HG03442 (cell line): ENCODE results near the gene ARRDC1.
A peak's percentile ranks its signal among the peaks of the same experiment; 100 is the strongest.
"Not testable (repeated sequence)": the region's sequence is repeated elsewhere in the genome, so short reads cannot be mapped to it uniquely, and the experiment has no call there.

Experiments
- ATAC-seq: cut with Tn5 transposase; IDR thresholded peaks from one replicate; pipeline ENCODE4 v1.9.1; 2021; ENCODE audit warnings: mild to moderate bottlenecking, moderate library complexity; ENCODE audit not compliant: unreplicated experiment

ARRDC1 gene

DNA sequence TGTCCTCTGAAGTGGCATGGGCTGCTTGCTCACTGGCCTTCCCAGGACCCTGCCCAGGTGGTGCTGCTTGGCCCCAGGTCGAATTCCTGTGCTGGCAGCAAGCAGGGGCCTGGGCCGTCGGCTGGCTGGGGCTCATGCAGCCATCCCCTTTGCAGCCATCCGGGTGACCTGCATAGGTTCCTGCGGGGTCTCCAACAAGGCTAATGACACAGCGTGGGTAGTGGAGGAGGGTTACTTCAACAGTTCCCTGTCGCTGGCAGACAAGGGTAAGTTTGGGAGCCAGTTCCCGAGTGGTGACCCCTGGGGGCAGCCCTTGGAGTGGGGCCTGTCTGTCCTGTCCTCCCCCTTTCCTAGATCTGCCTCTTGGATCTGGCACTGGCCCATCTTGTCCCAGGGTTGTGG is 7.3 kb downstream of the ARRDC1 start:
- ATAC-seq: no peak

DNA sequence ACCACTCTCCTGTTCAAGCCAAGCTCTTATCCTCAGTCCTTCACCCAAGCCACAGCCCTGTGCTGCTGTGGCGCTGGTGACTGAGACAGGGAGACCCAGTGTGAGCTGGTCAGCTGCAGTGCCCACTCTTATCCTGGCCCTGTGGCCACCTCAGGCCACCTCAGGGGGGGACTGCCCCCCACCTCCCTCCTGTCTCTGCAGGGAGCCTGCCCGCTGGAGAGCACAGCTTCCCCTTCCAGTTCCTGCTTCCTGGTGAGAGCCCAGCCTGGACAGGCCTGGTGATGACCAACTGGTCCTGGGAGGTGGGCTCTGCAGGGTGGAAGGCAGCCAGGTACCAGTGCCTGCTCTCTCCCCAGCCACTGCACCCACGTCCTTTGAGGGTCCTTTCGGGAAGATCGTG is 7.8 kb downstream of the ARRDC1 start:
- ATAC-seq: no peak

DNA sequence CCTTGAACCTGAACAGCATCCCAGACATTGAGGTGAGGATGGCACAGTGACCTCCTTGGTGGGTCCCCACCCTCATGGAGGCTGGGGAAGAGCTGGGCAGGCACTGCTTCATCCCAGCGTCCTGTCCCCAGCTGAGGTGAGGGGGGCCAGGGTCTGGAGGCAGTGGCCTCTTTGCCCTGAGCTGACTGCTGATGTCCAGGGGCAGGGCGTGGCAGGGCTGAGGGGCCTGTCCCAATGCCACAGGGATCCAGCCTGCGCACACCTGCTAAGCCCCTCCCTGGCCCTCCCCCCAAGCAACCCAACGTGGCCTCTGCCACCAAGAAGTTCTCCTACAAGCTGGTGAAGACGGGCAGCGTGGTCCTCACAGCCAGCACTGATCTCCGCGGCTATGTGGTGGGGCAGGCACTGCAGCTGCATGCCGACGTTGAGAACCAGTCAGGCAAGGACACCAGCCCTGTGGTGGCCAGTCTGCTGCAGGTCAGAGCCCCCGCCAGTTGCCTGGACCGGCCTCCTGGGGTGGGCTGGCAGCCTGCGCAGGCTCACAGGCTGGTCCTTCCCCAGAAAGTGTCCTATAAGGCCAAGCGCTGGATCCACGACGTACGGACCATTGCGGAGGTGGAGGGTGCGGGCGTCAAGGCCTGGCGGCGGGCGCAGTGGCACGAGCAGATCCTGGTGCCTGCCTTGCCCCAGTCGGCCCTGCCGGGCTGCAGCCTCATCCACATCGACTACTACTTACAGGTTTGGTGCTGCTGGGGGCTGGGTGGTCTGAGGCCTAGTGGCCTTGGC is 8.4 kb downstream of the ARRDC1 start:
- ATAC-seq: no peak

DNA sequence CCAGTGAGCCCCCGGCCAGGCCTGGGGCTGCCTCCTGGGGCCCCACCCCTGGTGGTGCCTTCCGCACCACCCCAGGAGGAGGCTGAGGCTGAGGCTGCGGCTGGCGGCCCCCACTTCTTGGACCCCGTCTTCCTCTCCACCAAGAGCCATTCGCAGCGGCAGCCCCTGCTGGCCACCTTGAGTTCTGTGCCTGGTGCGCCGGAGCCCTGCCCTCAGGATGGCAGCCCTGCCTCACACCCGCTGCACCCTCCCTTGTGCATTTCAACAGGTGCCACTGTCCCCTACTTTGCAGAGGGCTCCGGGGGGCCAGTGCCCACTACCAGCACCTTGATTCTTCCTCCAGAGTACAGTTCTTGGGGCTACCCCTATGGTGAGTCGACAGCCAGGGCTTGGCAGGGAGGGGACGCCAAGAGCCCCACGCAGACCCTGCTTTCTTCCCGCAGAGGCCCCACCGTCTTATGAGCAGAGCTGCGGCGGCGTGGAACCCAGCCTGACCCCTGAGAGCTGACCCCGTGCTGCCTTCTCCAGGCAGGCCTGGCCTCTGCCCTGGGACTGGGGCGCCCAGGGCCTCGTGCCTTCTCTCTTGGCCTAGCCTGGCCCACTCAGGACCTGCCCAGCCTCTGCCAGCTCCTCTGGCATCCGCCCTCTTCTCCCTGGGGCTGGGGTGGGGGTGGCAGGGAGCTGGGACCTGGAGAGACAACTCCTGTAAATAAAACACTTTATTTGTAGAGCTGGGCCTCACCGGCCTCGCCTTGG is 9.3 kb downstream of the ARRDC1 start:
- no peak for ATAC-seq

DNA sequence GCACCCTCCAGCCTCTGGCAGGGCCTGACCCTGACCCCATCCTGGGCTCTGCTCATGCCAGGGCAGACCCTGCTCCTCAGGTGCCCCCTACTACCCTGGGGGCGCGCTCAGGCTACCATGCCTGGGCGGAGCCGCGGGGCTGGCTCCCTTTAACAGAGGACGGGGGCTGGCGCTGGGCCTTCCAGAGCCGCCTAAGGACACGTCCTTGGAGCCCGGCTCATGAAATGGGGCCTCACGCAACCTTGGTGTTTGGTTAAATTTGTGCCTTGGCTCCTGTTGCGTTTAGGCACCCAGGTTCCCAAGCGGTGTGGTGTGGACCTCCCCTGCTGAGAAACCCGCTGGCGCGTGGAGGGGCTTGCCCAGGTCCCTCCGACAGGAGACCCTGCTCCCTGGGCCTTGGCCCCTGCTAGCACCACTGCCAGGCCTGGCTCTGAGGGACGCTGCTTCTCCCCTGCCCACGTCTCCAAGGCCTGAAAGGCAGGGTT is 9.9 kb downstream of the ARRDC1 start:
- no peak for ATAC-seq

DNA sequence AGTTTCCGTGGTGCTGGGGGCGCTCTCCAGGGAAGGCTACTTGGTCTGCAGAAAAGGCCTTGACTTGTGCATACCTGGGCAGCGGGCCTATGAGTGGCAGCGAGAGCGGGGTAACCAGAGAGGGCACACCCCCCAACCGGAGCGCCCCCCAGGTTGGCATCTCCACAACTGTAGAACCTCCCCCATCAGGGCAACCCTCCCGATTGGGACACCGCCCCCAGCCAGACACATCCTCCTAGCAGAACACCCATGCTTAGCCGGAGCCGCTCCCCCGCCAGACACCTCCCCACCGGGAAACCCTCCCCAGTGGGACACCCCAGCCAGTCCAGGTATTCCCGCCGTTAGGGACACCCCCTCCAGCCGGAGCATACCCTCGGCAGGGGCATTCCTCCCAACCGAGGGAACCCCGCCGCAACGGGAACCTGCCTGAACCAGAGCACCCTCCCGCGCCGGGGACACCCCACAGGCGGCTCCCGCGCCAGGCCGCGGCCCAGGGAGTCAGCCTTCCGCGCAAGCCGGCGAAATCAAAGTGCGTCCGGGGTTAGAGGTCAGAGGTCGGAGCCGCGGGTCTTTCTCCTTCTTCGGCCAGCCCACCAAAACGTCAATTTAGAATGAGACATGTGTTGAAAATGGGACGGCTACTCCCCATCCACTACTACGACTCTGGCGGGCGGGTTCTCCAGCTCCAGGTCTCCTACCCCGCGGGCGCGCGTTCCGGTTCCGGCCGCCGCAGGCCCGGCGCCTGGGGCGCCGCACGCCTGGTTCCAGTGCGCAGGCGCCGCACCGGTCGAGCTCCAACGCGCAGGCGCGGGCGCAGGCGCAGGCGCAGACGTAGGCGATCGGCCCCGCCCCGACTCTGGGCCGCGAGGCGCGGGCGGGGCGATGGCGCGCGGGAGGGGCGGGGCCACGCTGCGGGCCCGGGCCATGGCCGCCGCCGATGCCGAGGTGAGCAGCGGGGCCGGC is 12.9 kb downstream of the ARRDC1 start, which contains the start of gene EHMT1:
Gene EHMT1 (plus strand): TSS at position 901 of the 963 bp plus-strand sequence. CDS start 24 bp downstream, at position 925.
- ATAC-seq: peak; percentile 74

DNA sequence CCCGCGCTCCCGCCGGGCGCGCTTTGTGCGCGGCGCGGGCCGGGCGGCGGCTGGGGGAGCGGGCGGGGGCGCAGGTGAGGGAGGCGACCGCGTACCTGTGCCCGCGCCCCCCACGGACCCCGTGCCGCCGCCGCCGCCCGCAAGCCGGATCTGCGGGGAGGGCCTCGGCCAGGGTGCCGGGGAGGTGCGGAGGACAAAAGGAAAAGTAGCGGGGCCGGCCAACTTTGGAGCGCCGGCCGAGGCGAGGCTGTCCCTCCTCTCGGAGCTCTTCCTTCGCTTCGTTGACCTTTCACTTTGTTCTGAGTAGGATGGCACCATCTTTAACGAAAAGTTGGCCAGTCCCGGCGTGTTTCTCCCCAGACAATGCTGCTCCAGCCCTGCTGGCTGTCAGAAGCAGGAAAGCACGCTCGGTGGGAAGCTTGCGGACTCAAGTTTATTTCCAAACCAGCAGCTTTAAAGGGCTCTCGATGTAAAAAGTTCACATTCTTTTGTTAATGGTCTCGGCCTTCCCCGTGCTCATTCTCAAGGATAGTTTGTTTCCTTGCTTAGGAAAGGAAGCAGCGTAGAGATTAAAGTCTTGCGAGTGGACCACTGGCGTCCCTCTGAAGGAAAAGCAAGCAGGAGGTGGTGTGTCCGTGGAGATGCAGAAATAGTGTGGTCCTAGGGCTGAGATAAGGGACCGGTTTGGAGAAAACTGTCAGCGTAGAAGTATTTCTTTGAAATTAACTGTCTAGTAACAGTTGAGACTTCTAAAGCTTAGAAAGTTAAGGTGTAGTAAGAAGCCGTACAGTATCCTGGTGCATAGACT is 14.0 kb downstream of the ARRDC1 start:
- ATAC-seq: peak; percentile 24

DNA sequence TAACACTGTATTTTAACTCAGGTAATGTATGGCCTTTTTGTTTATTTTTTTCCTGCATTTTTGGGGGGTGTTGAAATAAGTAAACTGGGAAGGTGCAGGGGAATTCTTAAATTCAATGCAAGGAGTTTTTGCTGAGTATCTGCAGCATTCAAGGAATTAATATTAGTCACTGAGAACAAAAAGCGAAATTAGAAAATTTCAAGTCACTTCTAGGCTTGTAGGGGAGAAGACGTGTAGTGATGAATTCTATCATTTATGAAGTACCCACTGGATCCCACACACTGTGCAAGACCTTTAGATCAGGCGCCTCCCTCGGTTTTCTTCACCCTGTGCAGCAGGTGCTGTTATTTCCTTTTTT is 14.5 kb downstream of the ARRDC1 start:
- no peak for ATAC-seq

DNA sequence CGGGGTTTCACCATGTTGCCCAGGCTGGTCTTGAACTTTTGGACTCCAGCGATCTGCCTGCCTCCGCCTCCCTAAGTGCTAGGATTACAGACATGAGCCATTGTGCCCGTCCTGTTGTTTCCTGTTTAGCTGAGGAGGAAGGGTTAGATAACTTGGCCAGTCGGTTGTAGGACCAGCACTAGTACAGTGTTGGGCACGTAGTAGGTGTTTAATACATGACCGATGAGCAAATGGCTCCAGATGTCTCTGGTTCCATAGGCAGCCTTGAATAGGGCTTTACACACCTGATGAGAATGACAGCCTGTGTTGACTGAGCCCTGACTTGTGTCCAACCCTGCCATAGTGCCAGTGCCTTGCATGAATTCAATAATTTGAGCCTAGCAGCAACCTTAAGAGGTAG is 15.1 kb downstream of the ARRDC1 start:
- no peak for ATAC-seq

DNA sequence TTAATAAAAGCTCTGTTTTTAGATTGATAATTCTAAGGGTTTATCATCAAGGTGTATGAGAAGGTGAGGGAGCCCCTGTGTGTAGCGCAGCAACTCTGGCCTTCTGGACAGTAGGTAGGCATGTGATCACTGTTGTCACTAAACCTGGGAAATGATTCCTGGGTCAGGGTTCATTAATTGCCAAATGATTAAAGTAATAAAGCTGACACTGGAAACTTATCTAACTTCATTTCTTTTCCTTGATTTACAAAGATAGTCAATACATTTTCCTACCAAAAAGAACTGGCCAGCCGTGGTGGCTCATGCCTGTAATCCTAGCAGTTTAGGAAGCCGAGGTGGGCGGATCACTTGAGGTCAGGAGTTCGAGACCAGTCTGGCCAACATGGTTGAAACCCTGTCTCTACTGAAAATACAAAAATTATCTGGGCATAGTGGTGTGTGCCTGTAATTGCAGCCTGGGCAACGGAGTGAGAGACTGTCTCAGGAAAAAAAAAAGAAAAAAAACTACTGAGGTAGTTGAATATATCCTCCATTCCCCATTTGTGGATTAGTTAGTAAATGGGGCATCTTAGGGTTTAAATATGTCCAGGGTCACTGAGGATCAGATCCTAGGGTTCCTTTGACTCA is 15.8 kb downstream of the ARRDC1 start:
- ATAC-seq: no peak

DNA sequence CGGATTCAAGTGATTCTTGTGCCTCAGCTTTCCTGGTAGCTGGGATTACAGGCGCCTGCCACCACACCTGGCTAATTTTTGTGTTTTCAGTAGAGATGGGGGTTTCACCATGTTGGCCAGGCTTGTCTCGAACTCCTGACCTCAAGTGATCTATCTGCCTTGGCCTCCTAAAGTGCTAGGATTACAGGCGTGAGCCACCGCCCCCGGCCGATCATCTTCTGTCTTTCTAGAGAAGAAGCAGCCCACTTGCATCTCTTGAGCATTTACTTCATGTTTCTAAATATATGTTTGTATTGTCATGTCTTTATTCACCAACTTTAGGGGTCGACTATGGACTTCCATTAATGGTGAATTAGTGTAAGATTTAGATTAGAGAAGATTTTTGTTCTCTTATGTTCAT is 16.7 kb downstream of the ARRDC1 start:
- not testable (repeated sequence) for ATAC-seq

DNA sequence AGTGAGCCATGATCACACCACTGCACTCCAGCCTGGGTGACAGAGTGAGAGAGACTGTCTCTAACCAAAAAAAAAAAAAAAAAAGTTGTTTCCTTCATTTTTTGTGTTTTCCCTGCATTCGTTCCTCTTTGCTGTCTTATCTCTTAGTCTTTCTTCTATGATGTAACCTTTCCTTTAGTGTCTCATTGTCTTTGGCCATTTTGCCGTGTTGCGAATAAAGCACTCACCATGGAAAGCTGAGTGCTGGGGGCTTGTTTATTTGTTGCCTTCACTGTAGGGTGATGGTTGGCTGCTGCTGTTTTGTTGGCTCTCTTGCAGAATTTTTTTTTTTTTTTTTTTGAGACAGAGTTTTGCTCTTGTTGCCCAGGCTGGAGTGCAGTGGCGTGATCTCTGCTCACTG is 21.0 kb downstream of the ARRDC1 start:
- no peak for ATAC-seq

DNA sequence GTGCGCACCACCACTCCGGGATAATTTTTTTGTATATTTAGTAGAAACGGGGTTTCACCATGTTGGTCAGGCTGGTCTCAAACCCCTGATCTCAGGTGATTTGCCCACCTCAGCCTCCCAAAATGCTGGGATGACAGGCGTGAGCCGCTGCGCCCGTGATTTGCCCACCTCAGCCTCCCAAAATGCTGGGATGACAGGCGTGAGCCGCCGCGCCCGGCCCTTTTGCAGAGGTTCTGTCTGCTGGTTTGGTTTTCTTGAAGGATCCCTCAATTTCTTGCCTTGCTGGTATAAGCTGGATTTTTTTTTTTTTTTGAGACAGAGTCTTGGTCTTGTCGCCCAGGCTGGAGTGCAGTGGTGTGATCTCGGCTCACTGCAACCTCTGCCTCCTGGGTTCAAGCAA is 21.9 kb downstream of the ARRDC1 start:
- ATAC-seq: not testable (repeated sequence)

DNA sequence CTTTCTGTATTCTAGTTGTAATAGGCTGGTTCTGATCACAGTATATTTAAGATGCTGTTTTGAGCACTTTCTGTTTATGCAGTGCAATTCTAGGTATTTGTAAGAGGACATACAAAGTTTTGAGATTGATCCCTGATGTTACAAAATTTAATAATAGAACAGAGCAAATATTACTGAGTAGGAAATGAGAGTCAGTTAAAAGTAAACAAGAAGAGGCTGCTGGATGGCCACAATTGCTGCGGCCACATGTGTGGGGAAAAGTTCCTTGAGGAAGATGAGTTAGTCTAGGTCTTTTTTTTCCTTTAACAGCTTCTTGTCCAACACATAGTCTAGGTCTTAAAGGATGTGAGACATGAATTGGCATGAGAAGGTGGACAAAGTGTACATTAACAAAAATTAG is 24.6 kb downstream of the ARRDC1 start:
- no peak for ATAC-seq

DNA sequence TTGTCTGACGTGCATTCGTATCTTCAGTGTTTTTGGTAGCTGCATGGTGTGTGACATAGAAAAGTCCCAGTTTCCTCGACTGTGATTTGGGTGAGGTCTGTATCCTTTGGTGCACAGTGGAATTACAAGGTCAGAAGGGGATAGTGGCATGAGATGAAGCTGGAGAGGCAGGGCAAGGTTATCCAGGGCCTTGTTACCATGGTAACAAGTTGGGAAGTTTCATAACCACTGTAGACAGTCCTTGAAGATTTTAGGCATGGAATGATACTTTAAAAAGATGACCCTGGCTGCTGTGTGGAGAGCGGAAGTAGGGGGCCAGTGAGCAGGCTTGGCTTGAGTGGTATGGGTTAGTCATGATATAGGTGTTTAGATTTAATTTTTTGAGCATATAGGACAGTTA is 25.2 kb downstream of the ARRDC1 start:
- no peak for ATAC-seq

DNA sequence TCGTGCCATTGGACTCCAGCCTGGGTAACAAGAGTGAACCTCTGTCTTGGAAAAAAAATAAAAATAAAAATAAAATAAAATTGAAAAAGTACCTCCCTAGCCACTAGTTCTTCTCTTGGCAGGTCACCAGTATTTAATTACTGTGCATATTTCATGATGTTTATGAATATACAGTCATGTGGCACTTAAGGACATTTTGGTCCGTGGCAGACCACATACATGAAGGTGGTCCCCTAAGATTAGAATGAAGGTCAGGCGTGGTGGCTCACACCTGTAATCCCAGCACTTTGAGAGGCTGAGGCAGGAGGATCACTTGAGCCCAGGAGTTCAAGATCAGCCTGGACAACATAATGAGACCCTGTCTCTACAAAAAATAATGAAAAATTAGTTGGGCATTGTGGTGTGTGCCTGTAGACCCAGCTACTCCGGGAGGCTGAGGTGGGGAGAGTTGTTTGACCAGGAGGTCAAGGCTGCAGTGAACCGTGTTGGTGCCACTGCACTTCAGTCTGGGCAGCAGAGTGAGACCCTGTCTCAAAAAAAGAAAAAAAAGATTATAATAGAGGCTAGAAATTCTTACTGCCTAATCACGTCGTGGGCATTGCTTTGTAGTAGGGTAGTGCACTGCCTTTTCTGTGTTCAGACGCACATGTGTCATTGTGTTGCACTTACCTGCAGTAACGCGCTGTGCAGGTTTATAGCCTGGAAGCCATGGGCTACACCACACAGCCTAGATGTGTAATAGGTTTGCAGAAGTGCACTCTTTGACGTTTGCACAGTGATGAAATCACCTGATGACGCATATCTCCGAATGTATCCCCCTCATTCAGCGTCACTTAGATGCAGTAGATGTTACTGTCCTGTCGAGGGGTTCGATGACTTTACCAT is 26.1 kb downstream of the ARRDC1 start:
- no peak for ATAC-seq

DNA sequence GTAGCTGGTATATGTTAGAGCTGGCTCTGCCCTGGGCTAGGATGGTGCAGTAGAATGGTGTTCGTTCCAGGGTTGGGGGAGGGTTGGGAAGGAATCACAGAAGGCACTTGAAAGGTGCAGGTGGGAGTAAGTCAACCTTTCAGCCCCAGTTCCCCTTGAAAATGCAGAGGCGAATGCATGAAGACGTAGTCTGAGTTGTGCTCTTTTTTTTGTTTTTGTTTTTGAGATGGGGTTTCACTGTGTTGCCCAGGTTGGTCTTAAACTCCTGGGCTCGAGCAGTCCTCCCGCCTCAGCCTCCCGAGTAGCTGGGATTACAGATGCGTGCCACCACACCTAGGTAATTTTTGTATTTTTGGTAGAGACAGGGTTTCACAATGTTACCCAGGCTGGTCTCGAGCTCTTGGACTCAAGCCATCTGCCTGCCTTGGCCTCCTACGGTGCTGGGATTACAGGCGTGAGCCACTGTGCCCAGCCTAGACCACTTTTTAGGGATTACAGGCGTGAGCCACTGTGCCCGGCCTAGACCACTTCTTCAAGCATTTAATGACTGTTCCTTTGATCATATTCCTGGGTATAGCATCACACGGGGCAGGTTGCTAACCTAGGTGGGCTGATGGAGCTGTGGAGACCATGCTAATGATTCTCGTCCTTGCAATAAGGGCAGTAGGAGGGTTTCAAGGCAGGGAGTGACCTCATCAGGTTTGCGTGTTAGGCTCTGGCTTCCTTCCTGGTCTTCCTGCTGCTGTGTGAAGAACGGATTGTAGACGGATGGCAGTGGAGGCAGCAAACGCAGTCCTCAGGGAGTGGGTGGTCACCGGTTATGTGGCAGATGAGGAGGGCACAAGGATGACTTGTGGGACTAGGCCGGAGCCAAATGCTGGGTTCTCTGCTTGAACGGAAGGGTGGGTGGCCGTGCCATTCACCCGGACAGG is 27.0 kb downstream of the ARRDC1 start:
- ATAC-seq: no peak

DNA sequence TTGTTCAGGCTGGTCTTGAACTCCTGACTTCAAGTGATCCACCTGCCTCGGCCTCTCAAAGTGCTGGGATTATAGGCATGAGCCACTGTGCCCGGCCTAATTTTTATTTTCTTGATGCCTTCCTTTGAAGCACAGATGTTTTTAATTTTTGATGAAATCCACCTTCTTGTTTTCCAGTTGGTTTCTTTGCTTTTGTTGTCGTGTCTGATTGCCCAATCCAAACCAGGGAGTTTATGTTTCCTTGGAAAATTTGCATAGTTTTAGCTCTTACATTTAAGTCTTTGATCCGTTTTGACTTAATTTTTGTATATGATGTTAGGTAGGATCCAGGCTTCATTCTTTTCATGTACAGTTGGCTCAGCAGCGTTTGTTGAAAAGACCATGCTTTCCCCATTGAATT is 28.5 kb downstream of the ARRDC1 start:
- ATAC-seq: no peak
